Keratinocyte (primary cell): ENCODE measurements around the gene NFATC2. TPM values are rescaled to one million over a fixed set of nuclear protein-coding genes. Genes with fewer than 3 reads are reported as not detected.

Experiments
- DNase-seq: peaks from one replicate; pipeline ENCODE4 v3.0.0-alpha.2; 2011; ENCODE audit warnings: low read depth, missing footprints, low spot score
- FAIRE-seq: peaks from 2 replicates; lab custom pipeline; 2011; peaks lifted over from hg19 to GRCh38; lab: Jason Lieb, UNC
- H2AFZ ChIP-seq: 2 replicates; pipeline ENCODE4 v1.6.0; 2012; ENCODE audit warnings: low read length, control low read depth, inconsistent platforms; ENCODE audit not compliant: control insufficient read depth
- H3K27ac ChIP-seq: 2 replicates; pipeline ENCODE4 v1.5.1; 2011; ENCODE audit warnings: low read length; ENCODE audit not compliant: control insufficient read depth, insufficient read depth
- H3K27me3 ChIP-seq: 3 replicates; pipeline ENCODE4 v1.6.0; 2011; ENCODE audit warnings: low read length; ENCODE audit not compliant: control insufficient read depth, insufficient read depth; ENCODE audit errors: extremely low read depth
- H3K36me3 ChIP-seq, 2 experiments: 2 replicates in 1 of 2; 3 replicates in 1 of 2; pipeline ENCODE4 v1.5.1; 2011; ENCODE audit warnings: low read length in 2 of 2, mild to moderate bottlenecking in 1 of 2; ENCODE audit not compliant: control insufficient read depth in 2 of 2, insufficient read depth in 2 of 2; ENCODE audit errors: extremely low read depth in 1 of 2
- H3K4me1 ChIP-seq: 3 replicates; pipeline ENCODE4 v1.5.1; 2011; ENCODE audit warnings: low read length; ENCODE audit not compliant: control insufficient read depth, insufficient read depth; ENCODE audit errors: extremely low read depth
- H3K4me2 ChIP-seq: 3 replicates; pipeline ENCODE4 v1.6.0; 2011; ENCODE audit warnings: low read depth, low read length; ENCODE audit not compliant: control insufficient read depth, insufficient read depth; ENCODE audit errors: extremely low read depth
- H3K4me3 ChIP-seq, 3 experiments: fragments of 200-600 bp in 1 of 3; sonication (generic) in 1 of 3; 2 replicates in 2 of 3; 3 replicates in 1 of 3; pipeline ENCODE4 v1.5.1; 2011 to 2016; ENCODE audit warnings: low read length in 3 of 3, mild to moderate bottlenecking in 3 of 3, control low read depth in 2 of 3, inconsistent platforms in 1 of 3, low read depth in 1 of 3, mixed read lengths in 1 of 3, mixed run types in 1 of 3, moderate library complexity in 1 of 3; ENCODE audit not compliant: control insufficient read depth in 2 of 3, insufficient read depth in 2 of 3; ENCODE audit errors: extremely low read depth in 1 of 3
- H3K79me2 ChIP-seq: 2 replicates; pipeline ENCODE4 v1.6.0; 2012; ENCODE audit warnings: low read length; ENCODE audit not compliant: control insufficient read depth, insufficient read depth
- H3K9ac ChIP-seq: 3 replicates; pipeline ENCODE4 v1.6.0; 2011; ENCODE audit warnings: low read length; ENCODE audit not compliant: control insufficient read depth, insufficient read depth; ENCODE audit errors: extremely low read depth
- H3K9me1 ChIP-seq: 3 replicates; pipeline ENCODE4 v1.6.0; 2011; ENCODE audit warnings: low read length; ENCODE audit not compliant: control insufficient read depth, insufficient read depth; ENCODE audit errors: extremely low read depth
- H3K9me3 ChIP-seq: 2 replicates; pipeline ENCODE4 v1.5.1; 2012; ENCODE audit warnings: low read depth, low read length; ENCODE audit not compliant: control insufficient read depth
- H4K20me1 ChIP-seq: 3 replicates; pipeline ENCODE4 v1.6.0; 2011; ENCODE audit warnings: low read length; ENCODE audit not compliant: control insufficient read depth, insufficient read depth; ENCODE audit errors: extremely low read depth
- CTCF ChIP-seq, 3 experiments: IDR thresholded peaks in 1 of 3; conservative IDR thresholded peaks in 1 of 3; optimal IDR thresholded peaks in 1 of 3; 2 replicates in 2 of 3; 3 replicates in 1 of 3; pipeline versions ENCODE3 to v1.5.1; 2011; ENCODE audit warnings: low read length in 3 of 3, mild to moderate bottlenecking in 3 of 3, moderate library complexity in 2 of 3, control low read depth in 1 of 3, inconsistent platforms in 1 of 3; ENCODE audit not compliant: insufficient read depth in 2 of 3; ENCODE audit errors: extremely low read depth in 1 of 3
- EZH2 ChIP-seq: IDR thresholded peaks from one replicate; pipeline ENCODE4 v1.6.1; 2012; ENCODE audit warnings: inconsistent platforms, mild to moderate bottlenecking, low read length, moderate library complexity
- dilution Hi-C: fragments of 300-500 bp; cut with MboI; formaldehyde crosslinking; loops from one replicate; pipeline ENCODE4 v1.7.0; 2020; ENCODE audit warnings: low sequenced_read_pairs; ENCODE audit not compliant: extremely low pct_ligation_motif_present
- polyA plus RNA-seq, 5 experiments: library from polyadenylated mRNA; depleted of rRNA in 3 of 5; stranded (reverse) in 3 of 5; stranded (forward) in 1 of 5; unstranded in 1 of 5; fragments of >200 nt; gene quantifications; 1 replicate in 1 of 5; 2 replicates in 3 of 5; 3 replicates in 1 of 5; pipeline versions ENCODE4 v1.2.1 to v1.2.3, GENCODE V29; 2011 to 2012; ENCODE audit warnings: missing spikeins in 2 of 5, low read depth in 1 of 5, low replicate concordance in 1 of 5

Gene NFATC2
- polyA plus RNA-seq, 1 donor (not counting 4 experiments of a cell fraction or from before 2014, with no cell fraction given), result 0.05 TPM

GRCh38 chr20:51394706-51395105 is 147.8 kb downstream of the NFATC2 start:
- H3K9me1 ChIP-seq, result no peaks in the 10 kb centered on the region
- dilution Hi-C loops, result loop anchor here (5.0 kb wide), 1 partner anchor 203 kb away; no protein-coding TSS in a partner anchor
- peaks cover 28% of the 10 kb centered on the region for H3K27me3 ChIP-seq
- H3K4me3 ChIP-seq, result no peak overlapping the region
- peaks cover 5% of the 10 kb centered on the region for H3K4me1 ChIP-seq
- DNase-seq (no peak), FAIRE-seq (no peak)
- TF ChIP-seq EZH2, result no peak
- no peak for TF ChIP-seq CTCF (optimal IDR thresholded peaks at IDR 0.05 in 1 of 3, IDR thresholded peaks at IDR 0.05 in 1 of 3, conservative IDR thresholded peaks at IDR 0.05 in 1 of 3; ENCODE audit: extremely low read depth in 1 of 3, insufficient read depth in 2 of 3, low read length in 3 of 3)
- H3K9ac ChIP-seq, result no peak overlapping the region
- no peak overlapping the region for H3K27ac ChIP-seq
- H3K9me3 ChIP-seq, result no peaks in the 10 kb centered on the region
- H2AFZ ChIP-seq, result no peak overlapping the region
- H3K36me3 ChIP-seq, result no peaks in the 10 kb centered on the region
- H3K4me2 ChIP-seq, result no peak overlapping the region
- no peaks in the 10 kb centered on the region for H4K20me1 ChIP-seq
- no peaks in the 10 kb centered on the region for H3K79me2 ChIP-seq

DNA sequence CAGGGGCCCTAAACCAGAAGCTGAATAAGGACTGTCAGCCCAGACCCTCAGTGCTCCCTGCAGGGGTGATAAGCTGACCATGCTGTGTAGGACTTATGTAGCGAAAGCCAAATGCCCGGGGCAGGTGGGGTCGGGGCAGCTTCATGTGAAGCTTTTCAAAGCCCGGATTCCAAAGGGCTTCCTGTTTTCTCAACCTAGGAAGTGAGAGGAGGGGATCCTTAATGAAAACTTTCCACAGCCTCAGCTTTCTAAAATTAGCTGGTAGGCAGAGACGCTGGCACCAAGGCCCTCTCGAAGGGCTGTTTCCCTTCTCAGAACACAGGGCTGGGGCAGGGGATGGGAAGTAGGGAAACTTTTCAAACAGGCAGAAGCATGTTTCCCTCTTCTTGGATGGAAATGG is 148.9 kb downstream of the NFATC2 start:
- Histone ChIP-seq H4K20me1 (no peaks in the 10 kb centered on the region), H3K4me2 (no peak overlapping the region), H3K27me3 (peaks cover 28% of the 10 kb centered on the region), H3K36me3 (no peaks in the 10 kb centered on the region), H3K79me2 (no peaks in the 10 kb centered on the region), H3K9ac (no peak overlapping the region), H3K27ac (no peak overlapping the region), H3K4me1 (peaks cover 7% of the 10 kb centered on the region), H2AFZ (no peak overlapping the region), H3K4me3 (no peak overlapping the region), H3K9me3 (no peaks in the 10 kb centered on the region), H3K9me1 (no peaks in the 10 kb centered on the region)
- dilution Hi-C loops, result loop anchor here (5.0 kb wide), 1 partner anchor 204 kb away; no protein-coding TSS in a partner anchor
- FAIRE-seq (no peak), DNase-seq (no peak)
- TF ChIP-seq EZH2 (peak; percentile 19), CTCF (optimal IDR thresholded peaks at IDR 0.05 in 1 of 3, IDR thresholded peaks at IDR 0.05 in 1 of 3, conservative IDR thresholded peaks at IDR 0.05 in 1 of 3; ENCODE audit: extremely low read depth in 1 of 3, insufficient read depth in 2 of 3, low read length in 3 of 3) (no peak)
